Prostate gland (tissue), 2 donors: ENCODE data around the gene CERS6. TPM values are rescaled to one million over a fixed set of nuclear protein-coding genes. Genes with fewer than 3 reads are reported as not detected.

Experiments
- DNase-seq: peaks from one replicate; pipeline ENCODE4 v3.0.0-alpha.2; 2019; ENCODE audit warnings: low spot score
- H3K27ac ChIP-seq, 2 donors: fragments of 200-600 bp; sonication (generic); 2 replicates each; pipeline ENCODE4 v1.5.1; 2017 to 2019
- H3K27me3 ChIP-seq: fragments of 200-600 bp; sonication (generic); replicated peaks from 2 replicates; pipeline ENCODE4 v1.5.1; 2019; ENCODE audit not compliant: insufficient read depth
- H3K36me3 ChIP-seq, 2 donors: fragments of 200-600 bp; sonication (generic); 1 replicate in 1 of 2; 2 replicates in 1 of 2; pipeline versions ENCODE4 v1.5.1 to v1.8.1; 2017 to 2019
- H3K4me1 ChIP-seq: fragments of 200-600 bp; sonication (generic); replicated peaks from 2 replicates; pipeline ENCODE4 v1.5.1; 2019
- H3K4me3 ChIP-seq, 2 donors: fragments of 200-600 bp; sonication (generic); 2 replicates each; pipeline ENCODE4 v1.5.1; 2017 to 2019
- H3K9me3 ChIP-seq: fragments of 200-600 bp; sonication (generic); 2 replicates; pipeline ENCODE4 v1.5.1; 2017
- CTCF ChIP-seq, 4 experiments: fragments of 200-600 bp in 2 of 4; fragments of 450-650 bp in 2 of 4; sonication (generic) in 2 of 4; IDR thresholded peaks; 1 replicate in 3 of 4; 2 replicates in 1 of 4; pipeline ENCODE4 v1.5.1; 2016 to 2019; ENCODE audit warnings: antibody characterized with exemption in 4 of 4, mild to moderate bottlenecking in 2 of 4, moderate library complexity in 2 of 4
- POLR2A ChIP-seq: fragments of 450-650 bp; IDR thresholded peaks from one replicate; pipeline ENCODE4 v1.6.1; 2016; ENCODE audit warnings: antibody characterized with exemption, mild to moderate bottlenecking
- POLR2AphosphoS5 ChIP-seq: sonication (generic); formaldehyde crosslinking; IDR thresholded peaks from one replicate; pipeline ENCODE4 v1.6.1; 2017; ENCODE audit warnings: antibody characterized with exemption
- WGBS: methylation state at CpG from one replicate; pipeline ENCODE4 v1.1.5; 2018; 5-methylcytosine and 5-hydroxymethylcytosine counted together
- intact Hi-C: fragments of 100-400 bp; cut with DNase I; formaldehyde crosslinking; loops from one replicate; pipeline ENCODE4 v1.14.2; 2022
- total RNA-seq, 2 donors: library from RNA; depleted of rRNA; stranded (reverse); fragments of >200 nt; gene quantifications; one replicate each; pipeline ENCODE4 v1.1.0, GENCODE V29; 2016

Gene CERS6
- total RNA-seq, 2 donors from 2014 or later: 30.1 to 67.8 TPM

- 91% methylated on average over 6 of the region's 6 CpGs for WGBS
- intact Hi-C loops: no loop called here
- H3K27me3 ChIP-seq: no peaks in the 10 kb centered on the region
- no peak overlapping the region for H3K27ac ChIP-seq
- H3K9me3 ChIP-seq: no peaks in the 10 kb centered on the region
- DNase-seq: no peak
- H3K4me3 ChIP-seq: no peak overlapping the region
- no peak for TF ChIP-seq POLR2A
- TF ChIP-seq CTCF (IDR thresholded peaks at IDR 0.05): no peak
- no peak for TF ChIP-seq POLR2AphosphoS5
- H3K4me1 ChIP-seq: no peaks in the 10 kb centered on the region
- H3K36me3 ChIP-seq: no peaks in the 10 kb centered on the region
These were observed 278.2 kb downstream of the CERS6 start for GRCh38 chr2:168734199-168734760.

GRCh38 chr2:168736649-168737445 is 280.8 kb downstream of the CERS6 start:
- Histone ChIP-seq H3K9me3 (no peaks in the 10 kb centered on the region), H3K4me3 (no peak overlapping the region), H3K36me3 (no peaks in the 10 kb centered on the region), H3K4me1 (no peaks in the 10 kb centered on the region), H3K27ac (no peak overlapping the region), H3K27me3 (no peaks in the 10 kb centered on the region)
- WGBS: 91% methylated on average over 12 of the region's 12 CpGs
- intact Hi-C loops: no loop called here
- TF ChIP-seq POLR2A: no peak
- TF ChIP-seq CTCF (IDR thresholded peaks at IDR 0.05): no peak
- no peak for TF ChIP-seq POLR2AphosphoS5
- no peak for DNase-seq

- Histone ChIP-seq H3K4me3 (no peak overlapping the region), H3K36me3 (no peaks in the 10 kb centered on the region), H3K4me1 (no peaks in the 10 kb centered on the region), H3K27ac (no peak overlapping the region), H3K27me3 (no peaks in the 10 kb centered on the region), H3K9me3 (no peaks in the 10 kb centered on the region)
- intact Hi-C loops: no loop called here
- TF ChIP-seq CTCF (IDR thresholded peaks at IDR 0.05) (no peak), POLR2AphosphoS5 (no peak), POLR2A (no peak)
- WGBS: 90% methylated on average over 1 of the region's 1 CpG
- no peak for DNase-seq
These were observed 282.0 kb downstream of the CERS6 start for GRCh38 chr2:168738062-168738461.

- no peak for TF ChIP-seq POLR2AphosphoS5
- no peak for TF ChIP-seq CTCF (IDR thresholded peaks at IDR 0.05)
- TF ChIP-seq POLR2A: no peak
- Histone ChIP-seq H3K27me3 (no peaks in the 10 kb centered on the region), H3K27ac (no peak overlapping the region), H3K9me3 (no peaks in the 10 kb centered on the region), H3K36me3 (no peaks in the 10 kb centered on the region), H3K4me1 (no peaks in the 10 kb centered on the region), H3K4me3 (no peak overlapping the region)
- 94% methylated on average over 3 of the region's 3 CpGs for WGBS
- intact Hi-C loops: no loop called here
- DNase-seq: no peak
These were observed 284.3 kb downstream of the CERS6 start for GRCh38 chr2:168740360-168740759.

- no peak for DNase-seq
- no peaks in the 10 kb centered on the region for H3K9me3 ChIP-seq
- H3K36me3 ChIP-seq: no peaks in the 10 kb centered on the region
- intact Hi-C loops: no loop called here
- H3K4me1 ChIP-seq: no peaks in the 10 kb centered on the region
- no peak for TF ChIP-seq POLR2A
- no peak for TF ChIP-seq POLR2AphosphoS5
- no peak for TF ChIP-seq CTCF (IDR thresholded peaks at IDR 0.05)
- H3K27ac ChIP-seq: no peak overlapping the region
- WGBS: 78% methylated on average over 3 of the region's 3 CpGs
- H3K4me3 ChIP-seq: no peak overlapping the region
- H3K27me3 ChIP-seq: no peaks in the 10 kb centered on the region
These were observed 284.7 kb downstream of the CERS6 start for GRCh38 chr2:168740788-168741187.
